Lower leg skin (tissue), 3 donors: ENCODE data around the gene MGAT4A.

Experiments
- POLR2A ChIP-seq, 2 donors: fragments of 450-650 bp; IDR thresholded peaks; one replicate each; pipeline ENCODE4 v1.6.1; 2016 to 2017; ENCODE audit warnings: antibody characterized with exemption in 2 of 2, mild to moderate bottlenecking in 1 of 2, moderate library complexity in 1 of 2
- TF ChIP-seq, protein P1 (sequence below), 3 donors: fragments of 450-650 bp; IDR thresholded peaks; one replicate each; pipeline ENCODE4 v1.5.1; 2016; ENCODE audit warnings: antibody characterized with exemption in 3 of 3, mild to moderate bottlenecking in 3 of 3, moderate library complexity in 2 of 3

GRCh38 chr2:98737848-98738247 is 6.9 kb upstream of the MGAT4A start:
- TF ChIP-seq, protein P1, sequence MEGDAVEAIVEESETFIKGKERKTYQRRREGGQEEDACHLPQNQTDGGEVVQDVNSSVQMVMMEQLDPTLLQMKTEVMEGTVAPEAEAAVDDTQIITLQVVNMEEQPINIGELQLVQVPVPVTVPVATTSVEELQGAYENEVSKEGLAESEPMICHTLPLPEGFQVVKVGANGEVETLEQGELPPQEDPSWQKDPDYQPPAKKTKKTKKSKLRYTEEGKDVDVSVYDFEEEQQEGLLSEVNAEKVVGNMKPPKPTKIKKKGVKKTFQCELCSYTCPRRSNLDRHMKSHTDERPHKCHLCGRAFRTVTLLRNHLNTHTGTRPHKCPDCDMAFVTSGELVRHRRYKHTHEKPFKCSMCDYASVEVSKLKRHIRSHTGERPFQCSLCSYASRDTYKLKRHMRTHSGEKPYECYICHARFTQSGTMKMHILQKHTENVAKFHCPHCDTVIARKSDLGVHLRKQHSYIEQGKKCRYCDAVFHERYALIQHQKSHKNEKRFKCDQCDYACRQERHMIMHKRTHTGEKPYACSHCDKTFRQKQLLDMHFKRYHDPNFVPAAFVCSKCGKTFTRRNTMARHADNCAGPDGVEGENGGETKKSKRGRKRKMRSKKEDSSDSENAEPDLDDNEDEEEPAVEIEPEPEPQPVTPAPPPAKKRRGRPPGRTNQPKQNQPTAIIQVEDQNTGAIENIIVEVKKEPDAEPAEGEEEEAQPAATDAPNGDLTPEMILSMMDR (IDR thresholded peaks at IDR 0.05), result no peak
- TF ChIP-seq POLR2A (IDR thresholded peaks at IDR 0.05), result no peak
